ENCODE results near the gene GFOD1. TPM values are rescaled to one million over a fixed set of nuclear protein-coding genes. Genes with fewer than 3 reads are reported as not detected.

The GFOD1 gene
- total RNA-seq, 1 donor from 2014 or later, result 2.0 TPM

DNA sequence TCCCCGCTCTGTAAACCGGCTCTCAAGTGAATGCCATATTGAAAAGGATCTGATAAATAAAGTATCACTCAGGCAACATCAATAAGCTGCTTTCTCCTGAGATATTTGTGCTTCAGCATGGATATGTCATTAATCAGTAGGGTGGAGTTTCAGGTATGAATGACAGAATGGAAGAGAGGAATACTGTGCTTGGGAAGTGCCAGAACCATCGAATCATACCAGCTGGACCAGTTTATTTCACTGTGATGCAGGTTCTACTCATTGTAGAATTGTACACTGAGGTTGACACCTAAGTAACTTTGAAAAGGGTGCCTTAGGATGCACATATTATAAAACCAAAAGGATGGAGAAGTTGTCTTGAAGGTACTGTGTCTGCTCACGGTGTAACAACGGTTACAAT lies 141.2 kb downstream of the GFOD1 start:
- no peak overlapping the region for H3K27ac Mint-ChIP-seq (ENCODE audit: unreplicated experiment)
- H3K4me3 Mint-ChIP-seq (ENCODE audit: unreplicated experiment), result no peak overlapping the region
- DNase-seq (ENCODE audit: low spot score), result no peak
- peaks cover 2% of the 10 kb centered on the region for H3K36me3 Mint-ChIP-seq (ENCODE audit: low read depth)
- no peaks in the 10 kb centered on the region for H3K4me1 Mint-ChIP-seq (ENCODE audit: low read depth)
- peaks cover 2% of the 10 kb centered on the region for H3K27me3 Mint-ChIP-seq (ENCODE audit: low read depth)
- H3K9me3 Mint-ChIP-seq (ENCODE audit: low read depth), result peaks cover 5% of the 10 kb centered on the region
- TF ChIP-seq, protein P1, sequence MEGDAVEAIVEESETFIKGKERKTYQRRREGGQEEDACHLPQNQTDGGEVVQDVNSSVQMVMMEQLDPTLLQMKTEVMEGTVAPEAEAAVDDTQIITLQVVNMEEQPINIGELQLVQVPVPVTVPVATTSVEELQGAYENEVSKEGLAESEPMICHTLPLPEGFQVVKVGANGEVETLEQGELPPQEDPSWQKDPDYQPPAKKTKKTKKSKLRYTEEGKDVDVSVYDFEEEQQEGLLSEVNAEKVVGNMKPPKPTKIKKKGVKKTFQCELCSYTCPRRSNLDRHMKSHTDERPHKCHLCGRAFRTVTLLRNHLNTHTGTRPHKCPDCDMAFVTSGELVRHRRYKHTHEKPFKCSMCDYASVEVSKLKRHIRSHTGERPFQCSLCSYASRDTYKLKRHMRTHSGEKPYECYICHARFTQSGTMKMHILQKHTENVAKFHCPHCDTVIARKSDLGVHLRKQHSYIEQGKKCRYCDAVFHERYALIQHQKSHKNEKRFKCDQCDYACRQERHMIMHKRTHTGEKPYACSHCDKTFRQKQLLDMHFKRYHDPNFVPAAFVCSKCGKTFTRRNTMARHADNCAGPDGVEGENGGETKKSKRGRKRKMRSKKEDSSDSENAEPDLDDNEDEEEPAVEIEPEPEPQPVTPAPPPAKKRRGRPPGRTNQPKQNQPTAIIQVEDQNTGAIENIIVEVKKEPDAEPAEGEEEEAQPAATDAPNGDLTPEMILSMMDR (IDR thresholded peaks at IDR 0.05), result no peak

DNA sequence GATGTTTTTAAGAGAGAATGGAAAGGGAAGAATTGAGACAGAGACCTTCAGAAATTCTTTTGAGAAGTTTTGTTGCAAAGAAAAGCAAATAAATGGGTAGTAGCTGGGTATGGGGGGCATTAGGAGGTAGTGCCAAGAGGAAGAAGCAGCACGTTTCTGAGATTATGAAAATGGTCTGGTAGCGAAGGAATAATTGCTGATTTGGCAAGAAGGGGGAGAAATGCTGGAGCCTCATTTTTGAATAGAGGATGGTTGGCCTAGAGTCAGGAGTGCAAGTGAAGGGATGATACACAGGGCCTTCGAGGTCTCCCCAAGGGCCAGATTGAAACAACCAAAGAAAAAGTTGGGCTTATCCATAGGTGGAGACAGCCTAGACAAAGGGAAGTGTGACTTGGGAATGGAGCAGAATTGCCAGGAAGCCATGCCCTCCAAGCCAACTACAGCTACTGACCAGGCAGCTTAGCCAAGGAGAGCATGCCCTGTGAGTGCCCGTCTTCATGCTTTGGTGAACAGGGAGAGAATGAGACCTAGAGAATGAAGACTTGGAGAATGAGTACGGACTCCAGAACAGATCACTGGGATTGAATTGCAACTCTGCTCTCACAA lies 144.9 kb downstream of the GFOD1 start:
- DNase-seq (ENCODE audit: low spot score), result no peak
- Mint-ChIP-seq H3K9me3 (ENCODE audit: low read depth) (peaks cover 5% of the 10 kb centered on the region), H3K4me3 (ENCODE audit: unreplicated experiment) (no peak overlapping the region), H3K27me3 (ENCODE audit: low read depth) (peaks cover 2% of the 10 kb centered on the region), H3K36me3 (ENCODE audit: low read depth) (peaks cover 2% of the 10 kb centered on the region), H3K27ac (ENCODE audit: unreplicated experiment) (no peak overlapping the region), H3K4me1 (ENCODE audit: low read depth) (no peaks in the 10 kb centered on the region)
- TF ChIP-seq, protein P1 (IDR thresholded peaks at IDR 0.05), result no peak

DNA sequence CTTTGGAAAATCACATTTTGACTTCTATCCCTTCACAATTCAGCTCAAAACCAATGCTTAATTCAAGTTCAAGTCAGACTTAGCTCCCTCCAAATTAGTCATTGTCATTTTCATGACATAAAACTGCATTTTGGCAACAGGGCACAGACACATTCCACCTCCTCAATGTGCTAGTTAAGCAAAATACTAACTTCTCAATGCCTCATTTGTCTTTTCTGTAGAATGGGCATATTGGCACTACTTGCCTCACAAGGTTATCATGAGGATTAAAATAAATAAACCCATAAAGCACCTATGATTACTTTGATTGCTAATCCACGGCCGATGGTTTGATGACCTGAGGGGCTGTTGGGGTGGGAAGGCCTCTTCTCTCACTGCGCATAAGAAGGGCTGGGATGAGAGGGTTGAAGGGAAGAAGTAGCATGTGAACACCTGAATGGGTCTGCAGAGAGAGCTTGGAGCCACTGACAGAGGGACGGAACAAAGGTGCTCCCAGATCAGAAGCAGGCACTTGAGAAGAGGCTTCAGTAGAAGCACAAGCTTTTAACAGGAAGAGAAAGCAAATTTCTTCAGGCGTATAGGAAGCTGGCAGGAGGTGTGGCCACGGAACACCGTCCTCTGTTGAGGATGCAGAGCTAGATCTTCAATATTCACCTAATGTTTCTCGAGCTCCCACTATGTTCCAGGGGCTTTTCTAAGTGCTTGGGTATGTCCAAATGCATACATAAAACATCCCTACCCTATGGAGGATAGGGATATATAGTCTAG lies 147.4 kb downstream of the GFOD1 start:
- Mint-ChIP-seq H3K36me3 (ENCODE audit: low read depth) (peaks cover 2% of the 10 kb centered on the region), H3K4me3 (ENCODE audit: unreplicated experiment) (no peak overlapping the region), H3K4me1 (ENCODE audit: low read depth) (peaks cover 3% of the 10 kb centered on the region), H3K27ac (ENCODE audit: unreplicated experiment) (no peak overlapping the region), H3K9me3 (ENCODE audit: low read depth) (peaks cover 5% of the 10 kb centered on the region), H3K27me3 (ENCODE audit: low read depth) (peaks cover 2% of the 10 kb centered on the region)
- TF ChIP-seq, protein P1 (IDR thresholded peaks at IDR 0.05), result no peak
- DNase-seq (ENCODE audit: low spot score), result no peak

DNA sequence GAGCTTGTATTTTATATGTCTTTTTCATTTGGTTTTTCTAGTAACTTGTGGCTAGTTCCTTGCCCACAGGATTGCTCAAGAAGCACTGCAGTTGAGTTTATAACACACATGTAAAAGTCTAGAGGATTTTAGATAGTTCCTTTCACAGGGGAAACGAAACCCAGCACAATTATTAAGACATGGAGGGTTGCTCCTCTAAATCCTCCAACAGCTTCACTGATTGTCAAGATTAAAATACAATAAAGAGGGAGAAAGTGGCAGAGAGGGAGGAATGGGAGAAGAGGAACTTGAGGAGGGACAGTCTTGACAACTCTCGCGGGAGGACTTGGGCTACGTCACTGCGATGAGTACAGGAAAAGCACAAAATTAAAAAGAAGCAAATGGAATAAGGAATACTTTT lies 149.4 kb downstream of the GFOD1 start:
- DNase-seq (ENCODE audit: low spot score), result no peak
- H3K4me3 Mint-ChIP-seq (ENCODE audit: unreplicated experiment), result no peak overlapping the region

DNA sequence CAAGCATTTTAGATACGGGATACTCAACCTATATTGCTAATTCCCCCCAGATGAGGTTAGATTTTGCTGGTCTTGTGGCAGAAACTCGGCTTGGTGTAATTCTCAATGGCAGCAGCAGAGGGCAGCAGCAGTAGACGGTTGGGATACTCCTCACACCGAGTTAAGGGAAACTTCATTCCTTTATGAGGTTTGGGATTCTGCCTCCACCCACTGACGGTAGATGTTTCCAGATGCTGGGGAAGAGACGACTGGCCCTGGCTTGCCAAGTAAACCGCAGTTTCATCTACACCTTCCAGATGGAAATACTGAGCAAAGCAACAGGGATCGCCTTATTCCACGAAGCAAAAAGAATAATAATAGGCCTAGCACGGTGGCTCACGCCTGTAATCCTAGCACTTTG lies 150.8 kb downstream of the GFOD1 start:
- Mint-ChIP-seq H3K9me3 (ENCODE audit: low read depth) (no peaks in the 10 kb centered on the region), H3K36me3 (ENCODE audit: low read depth) (no peaks in the 10 kb centered on the region), H3K4me1 (ENCODE audit: low read depth) (peaks cover 3% of the 10 kb centered on the region), H3K4me3 (ENCODE audit: unreplicated experiment) (no peak overlapping the region), H3K27ac (ENCODE audit: unreplicated experiment) (no peak overlapping the region), H3K27me3 (ENCODE audit: low read depth) (peaks cover 3% of the 10 kb centered on the region)
- no peak for DNase-seq (ENCODE audit: low spot score)
- TF ChIP-seq, protein P1 (IDR thresholded peaks at IDR 0.05), result peak; percentile 95

More for the DNA sequence above, 149.4 kb downstream of the GFOD1 start:
- H3K9me3 Mint-ChIP-seq (ENCODE audit: low read depth), result peaks cover 5% of the 10 kb centered on the region
- H3K27ac Mint-ChIP-seq (ENCODE audit: unreplicated experiment), result no peak overlapping the region
- peaks cover 3% of the 10 kb centered on the region for H3K4me1 Mint-ChIP-seq (ENCODE audit: low read depth)
- peaks cover 2% of the 10 kb centered on the region for H3K36me3 Mint-ChIP-seq (ENCODE audit: low read depth)
- TF ChIP-seq, protein P1 (IDR thresholded peaks at IDR 0.05), result no peak
- peaks cover 3% of the 10 kb centered on the region for H3K27me3 Mint-ChIP-seq (ENCODE audit: low read depth)

Data from chondrocyte (in vitro differentiated cells).